GM18858 (cell line): ENCODE data around the gene NF1.
"Not testable (repeated sequence)": the region's sequence is repeated elsewhere in the genome, so short reads cannot be mapped to it uniquely, and the experiment has no call there.

ENCODE experiments used
- ATAC-seq: cut with Tn5 transposase; IDR thresholded peaks from one replicate; pipeline ENCODE4 v1.9.1; 2021; ENCODE audit not compliant: unreplicated experiment

Gene NF1

DNA sequence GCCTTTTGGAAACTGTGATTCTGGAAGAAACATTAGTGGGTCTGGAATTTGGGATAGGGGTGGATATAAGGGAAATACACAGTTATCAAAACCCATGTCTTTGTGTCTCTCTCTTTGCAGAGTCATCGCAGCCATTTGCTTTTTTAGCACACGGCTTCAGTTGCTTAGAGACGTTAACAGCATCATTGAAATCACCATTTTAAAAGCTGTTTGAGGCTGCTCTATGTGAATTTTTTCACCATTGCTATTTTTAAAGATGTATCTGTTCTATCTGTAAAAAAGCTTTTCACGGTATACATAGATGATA is 155.0 kb downstream of the NF1 start:
- no peak for ATAC-seq

DNA sequence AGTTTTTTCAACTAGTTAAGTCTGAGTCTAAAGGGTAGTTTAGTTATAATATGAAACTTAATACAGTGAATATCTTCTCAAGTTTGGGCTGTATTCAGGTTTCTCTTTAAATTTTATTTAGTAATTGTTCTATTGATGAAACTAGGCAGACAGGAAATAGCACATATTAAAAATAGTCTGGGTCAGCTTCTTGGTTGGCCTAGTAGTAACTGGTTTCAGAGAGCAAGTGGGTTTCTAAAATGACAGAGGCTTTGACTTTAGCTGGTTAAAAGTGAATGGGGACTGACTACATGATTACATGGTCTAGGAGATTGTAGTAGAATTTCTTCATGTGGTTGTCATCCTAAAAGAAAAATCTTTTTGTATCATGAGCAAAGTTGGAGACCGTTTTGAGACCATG is 155.5 kb downstream of the NF1 start:
- ATAC-seq, result no peak

DNA sequence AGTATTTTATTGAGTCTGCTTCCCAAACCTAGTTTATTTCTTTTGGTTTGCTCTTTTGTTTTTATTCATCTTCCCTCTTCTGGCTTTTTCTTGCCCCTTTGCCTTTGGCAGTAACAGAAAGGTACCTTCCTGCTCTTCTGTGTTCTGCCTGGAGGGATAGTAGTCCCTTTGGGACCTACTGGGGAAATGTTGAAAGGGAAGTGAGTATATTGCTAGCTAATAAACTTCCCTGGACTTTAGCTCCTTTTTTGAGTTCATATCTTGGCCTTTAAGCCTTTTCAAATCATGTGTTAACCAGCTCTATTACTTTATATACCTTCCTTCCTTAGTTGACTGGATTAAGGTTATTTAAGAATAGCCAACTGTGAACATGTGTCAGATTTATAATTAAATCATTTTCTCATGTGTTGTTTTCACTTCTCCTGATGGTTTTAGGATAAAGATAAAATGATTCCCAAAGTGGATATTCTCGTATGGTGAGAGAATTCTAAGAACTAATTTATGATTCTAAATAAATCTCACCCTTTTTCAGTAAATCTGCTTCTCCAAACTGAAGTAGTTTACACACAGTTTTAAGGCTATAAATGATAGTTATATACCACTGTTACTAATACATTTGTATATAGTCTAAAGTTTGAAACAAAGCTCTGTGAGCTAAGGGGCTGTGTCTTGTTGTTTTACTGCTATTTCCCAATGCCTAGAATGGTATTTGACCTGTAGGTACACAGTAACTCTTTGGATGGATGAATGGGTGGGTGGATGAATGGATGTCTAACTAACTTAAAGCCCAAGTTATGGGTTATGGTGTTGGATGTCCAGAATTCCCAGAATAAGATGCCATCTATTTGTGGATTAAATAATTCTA is 156.6 kb downstream of the NF1 start:
- no peak for ATAC-seq

DNA sequence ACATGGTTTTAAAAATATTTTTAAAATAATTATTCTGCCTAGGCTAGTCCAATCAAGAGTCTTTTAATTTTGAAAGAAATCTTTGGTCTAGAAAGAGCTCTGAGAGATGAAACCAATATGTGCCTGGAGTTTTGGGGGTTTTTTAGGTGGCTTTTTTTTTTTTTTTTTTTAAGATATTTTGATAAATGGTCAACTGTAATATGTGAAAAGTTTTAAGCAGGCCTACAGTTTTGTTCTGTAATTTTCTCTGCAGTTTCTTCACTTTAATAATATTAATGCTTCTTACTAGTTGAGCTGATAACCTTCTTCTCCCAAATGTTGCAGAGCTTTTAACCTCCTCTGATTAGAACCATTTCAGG is 157.2 kb downstream of the NF1 start:
- ATAC-seq, result no peak

DNA sequence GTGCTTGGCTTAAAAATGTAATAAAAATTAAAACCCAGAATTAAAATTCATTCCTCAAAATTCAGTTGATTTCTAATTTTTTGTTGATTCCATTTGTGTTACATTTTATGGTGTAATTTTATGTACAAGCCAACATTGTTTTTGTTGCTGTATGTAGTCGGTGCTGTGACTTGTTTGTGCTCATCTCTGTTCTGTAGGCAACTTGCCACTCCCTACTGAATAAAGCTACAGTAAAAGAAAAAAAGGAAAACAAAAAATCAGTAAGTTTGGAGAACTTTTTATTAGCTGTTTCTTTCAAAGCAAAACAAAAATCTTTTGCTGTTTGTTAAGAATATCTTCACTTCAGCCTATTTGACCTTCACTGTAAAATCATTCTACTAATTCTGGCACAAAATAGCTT is 158.0 kb downstream of the NF1 start:
- no peak for ATAC-seq

DNA sequence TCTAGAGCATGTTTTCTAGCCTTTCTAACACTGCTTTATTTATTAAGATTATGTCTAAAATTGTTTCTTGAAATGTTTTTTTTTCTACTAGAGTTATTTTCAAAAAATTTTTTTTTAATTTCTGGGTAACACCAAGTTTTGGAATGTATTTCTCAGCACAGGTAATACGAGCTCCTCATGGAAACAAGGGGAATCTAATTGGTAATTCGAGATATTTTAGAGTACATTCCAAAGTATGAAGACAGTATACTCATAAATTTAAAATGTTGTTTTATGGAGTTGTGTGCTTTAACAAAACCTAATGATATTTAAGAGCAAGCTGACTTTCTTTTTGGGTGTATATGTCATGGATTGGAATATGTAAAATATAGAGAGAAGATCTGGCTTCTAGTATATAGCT is 159.9 kb downstream of the NF1 start:
- ATAC-seq, result no peak

DNA sequence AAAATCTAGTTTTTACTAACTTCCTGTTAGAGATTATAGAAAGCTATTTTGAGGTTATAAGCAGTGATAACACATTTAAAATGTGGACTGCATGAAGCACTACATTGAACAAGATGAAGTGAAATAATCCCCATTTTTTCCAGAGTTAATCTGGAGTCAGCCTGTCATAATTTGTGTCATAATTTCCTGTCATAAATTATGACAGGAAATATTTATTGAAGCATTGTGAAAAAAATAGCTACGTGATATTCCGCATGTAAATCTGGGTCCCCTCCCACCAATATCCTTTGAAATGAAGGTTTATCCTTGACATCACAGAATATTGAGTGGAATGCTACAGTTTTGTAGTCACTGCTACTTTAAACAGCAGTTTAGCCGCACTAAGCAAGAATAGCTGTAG is 162.2 kb downstream of the NF1 start:
- no peak for ATAC-seq

DNA sequence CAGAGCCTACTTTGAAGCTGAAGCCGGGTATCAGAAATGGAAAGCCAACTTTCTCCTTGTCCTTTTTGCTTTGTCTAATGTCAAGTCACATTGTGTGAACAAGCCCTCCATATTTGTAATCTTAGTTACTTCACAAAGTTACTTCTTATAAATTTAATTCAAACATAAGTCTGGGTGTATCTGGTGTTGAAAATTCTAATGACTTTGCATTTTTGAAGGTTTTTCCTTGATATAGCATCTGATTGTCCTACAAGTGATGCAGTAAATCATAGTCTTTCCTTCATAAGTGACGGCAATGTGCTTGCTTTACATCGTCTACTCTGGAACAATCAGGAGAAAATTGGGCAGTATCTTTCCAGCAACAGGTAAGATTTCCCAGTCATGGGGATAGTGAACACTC is 165.4 kb downstream of the NF1 start:
- ATAC-seq, result no peak

DNA sequence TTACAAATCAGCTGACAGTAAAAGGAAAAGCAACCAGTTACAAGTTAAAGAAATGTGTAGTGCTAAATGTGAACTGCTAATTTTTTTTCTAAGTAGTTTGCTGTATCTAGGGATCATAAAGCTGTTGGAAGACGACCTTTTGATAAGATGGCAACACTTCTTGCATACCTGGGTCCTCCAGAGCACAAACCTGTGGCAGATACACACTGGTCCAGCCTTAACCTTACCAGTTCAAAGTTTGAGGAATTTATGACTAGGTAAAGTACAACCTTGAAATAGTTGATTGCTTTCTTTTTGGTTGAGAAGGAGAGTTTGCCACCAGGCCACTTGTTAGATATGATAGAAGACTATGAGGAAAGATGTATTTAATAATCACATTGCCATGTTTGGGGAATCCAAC is 166.8 kb downstream of the NF1 start:
- no peak for ATAC-seq

DNA sequence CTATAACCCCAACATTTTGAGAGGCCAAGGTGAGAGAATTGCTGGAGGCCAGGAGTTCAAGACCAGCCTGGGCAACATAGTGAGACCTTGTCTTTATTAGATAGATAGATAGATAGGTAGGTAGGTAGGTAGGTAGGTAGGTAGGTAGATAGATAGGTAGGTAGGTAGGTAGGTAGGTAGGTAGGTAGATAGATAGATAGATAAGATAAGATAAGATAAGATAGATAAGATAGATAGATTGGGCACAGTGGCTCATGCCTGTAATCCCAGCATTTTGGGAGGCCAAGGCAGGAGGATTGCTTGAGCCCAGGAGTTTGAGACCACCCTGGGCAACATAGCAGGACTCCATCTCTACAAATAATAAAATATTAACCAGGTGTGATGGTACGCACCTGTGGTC is 168.1 kb downstream of the NF1 start:
- ATAC-seq, result not testable (repeated sequence)

DNA sequence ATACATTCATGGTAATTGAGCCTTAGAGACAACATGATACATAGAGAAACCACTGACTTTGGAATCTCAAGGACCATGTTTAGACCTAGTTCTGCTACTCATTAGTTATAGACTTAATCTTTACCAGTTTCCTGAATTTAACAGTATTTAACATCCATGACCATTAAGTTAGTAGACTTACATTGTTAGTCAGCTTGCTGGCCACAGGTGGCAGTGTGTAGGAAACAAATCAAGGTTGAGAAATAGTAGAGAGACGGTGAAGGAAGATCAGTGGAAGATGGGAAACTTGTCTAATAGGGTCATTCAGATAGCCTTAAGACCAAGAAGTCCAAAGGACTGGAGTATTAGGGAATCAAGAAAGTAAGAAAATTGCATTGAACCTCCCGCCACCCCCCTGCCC is 171.3 kb downstream of the NF1 start:
- no peak for ATAC-seq

DNA sequence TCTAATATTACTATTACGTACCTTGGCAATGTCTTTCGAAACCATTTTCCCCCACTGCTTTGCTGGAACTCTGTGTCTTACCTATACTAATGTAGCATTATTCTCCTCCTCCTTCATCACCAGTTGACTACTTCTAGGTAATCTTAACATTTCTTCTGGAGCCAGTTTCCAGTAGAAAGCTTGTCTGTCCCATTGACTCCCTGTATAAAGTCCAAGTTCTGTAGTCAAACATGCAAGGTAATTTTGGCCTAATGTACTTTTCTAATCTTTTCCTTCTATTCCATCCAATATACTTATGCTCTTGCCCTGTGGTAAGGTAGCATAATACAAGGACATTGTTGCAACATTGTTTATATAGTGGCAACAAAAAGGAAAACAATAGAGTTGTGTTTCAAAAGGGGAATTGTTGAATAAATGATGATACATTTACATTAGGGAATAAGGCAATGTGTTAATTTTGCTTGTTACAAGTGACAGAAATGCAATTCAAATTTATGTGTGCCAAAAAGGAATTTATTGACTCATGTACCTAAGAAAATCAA is 174.3 kb downstream of the NF1 start:
- no peak for ATAC-seq

DNA sequence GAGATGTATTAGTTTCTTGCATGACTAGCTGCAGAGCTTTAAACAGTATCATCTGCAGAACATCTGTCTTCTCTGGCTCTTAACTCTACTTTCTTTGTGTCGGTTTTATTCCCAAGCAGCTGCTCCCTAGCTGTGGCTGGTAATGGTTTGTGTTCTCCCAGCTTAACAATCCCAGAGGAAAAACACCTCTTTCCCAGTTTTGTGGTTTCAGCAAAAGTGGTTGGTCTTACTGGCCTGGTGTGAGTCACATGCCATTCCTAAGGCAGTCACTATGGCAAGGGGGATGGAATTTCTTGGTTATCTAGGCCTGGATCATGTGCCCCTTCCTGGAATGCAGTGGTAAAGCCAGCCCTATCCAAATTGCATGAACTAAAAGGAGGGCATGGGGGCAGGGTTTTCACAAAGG is 174.8 kb downstream of the NF1 start:
- no peak for ATAC-seq

DNA sequence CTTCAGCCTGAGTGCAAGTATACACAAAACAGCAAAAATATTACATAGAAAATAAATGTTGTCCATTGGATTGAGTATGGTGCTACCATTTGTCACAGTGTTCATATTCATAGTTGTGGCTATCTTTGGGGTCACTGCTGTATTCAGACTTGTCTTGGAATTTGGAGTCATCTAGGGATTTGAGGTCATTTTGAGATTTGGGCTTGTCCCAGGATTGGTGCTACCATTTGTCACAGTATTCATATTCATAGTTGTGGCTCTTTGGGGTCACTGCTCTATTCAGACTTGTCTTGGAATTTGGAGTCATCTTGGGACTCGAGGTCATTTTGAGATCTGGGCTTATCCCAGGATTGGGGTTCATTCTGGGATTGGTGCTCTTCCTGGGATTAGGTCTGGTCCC is 177.5 kb downstream of the NF1 start:
- ATAC-seq, result no peak

DNA sequence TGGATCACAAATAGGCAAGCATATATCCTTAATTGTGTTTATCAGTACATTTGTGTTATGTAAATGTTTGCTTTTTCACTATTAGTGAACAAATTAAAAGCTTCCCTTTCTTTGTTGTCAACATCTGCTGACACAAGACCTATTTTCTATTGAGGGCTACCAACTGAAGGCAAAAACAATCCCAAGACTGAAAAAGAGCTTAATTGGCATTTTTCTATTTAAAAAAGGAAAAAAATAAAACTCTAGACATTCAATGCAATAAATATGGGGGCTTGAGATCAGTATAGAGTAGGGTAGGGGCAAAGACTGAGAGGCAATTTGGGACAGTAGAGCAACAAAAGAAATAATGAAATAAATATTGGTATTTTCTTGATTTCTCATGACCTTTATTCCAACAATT is 178.0 kb downstream of the NF1 start:
- ATAC-seq, result no peak

DNA sequence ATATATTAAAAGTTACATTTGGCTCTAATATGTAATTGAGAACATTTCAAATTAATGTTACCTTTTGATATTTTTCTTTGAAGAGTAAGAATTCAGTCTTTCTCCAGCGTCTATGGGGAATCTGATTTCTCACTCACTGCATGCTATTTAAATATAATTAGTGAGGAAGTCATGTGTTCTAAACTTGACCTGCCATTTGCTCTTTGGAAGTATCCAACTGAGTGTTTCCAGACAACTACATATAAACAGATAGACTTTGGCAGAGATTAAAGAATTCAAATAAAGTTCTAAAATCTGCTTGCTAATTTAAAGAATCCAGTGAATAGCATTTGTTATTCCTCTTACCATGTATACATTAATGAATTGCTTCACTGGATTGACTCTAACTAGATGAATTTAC is 178.7 kb downstream of the NF1 start:
- ATAC-seq, result no peak

DNA sequence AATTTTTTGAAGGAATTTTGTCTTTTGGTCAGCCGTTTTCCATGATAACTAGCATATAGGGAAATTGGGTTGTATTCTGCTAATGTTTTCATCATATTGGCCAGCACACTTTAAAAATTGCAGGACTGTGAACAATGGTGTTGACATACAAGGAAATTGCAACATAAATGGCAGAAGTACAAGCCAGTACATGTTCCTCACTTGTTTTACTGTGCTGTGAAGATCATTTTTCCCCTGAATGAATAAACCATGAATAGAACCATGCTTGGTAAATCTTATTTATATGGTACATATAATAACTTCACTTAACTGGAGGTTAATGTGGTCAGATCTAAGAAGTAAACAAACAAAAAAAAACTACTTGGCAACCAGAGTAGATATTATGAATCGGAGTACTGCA is 179.5 kb downstream of the NF1 start:
- ATAC-seq, result no peak

DNA sequence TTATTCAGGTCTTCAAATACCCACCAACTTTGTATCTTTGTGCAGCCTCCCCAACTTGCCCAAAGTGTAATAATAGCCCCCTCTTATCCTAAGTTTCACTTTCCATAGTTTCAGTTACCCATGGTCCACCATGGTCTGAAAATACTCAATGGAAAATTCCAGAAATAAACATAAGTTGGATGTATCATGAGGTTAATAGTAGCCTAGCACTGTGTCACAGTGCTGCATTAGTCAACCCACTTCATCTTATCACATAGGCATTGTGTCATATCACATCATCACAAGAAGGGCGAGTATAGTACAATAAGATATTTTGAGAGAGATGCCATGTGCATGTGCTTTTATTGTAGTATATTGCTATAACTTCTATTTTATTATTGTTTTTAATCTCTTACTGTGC is 180.3 kb downstream of the NF1 start:
- ATAC-seq, result no peak

DNA sequence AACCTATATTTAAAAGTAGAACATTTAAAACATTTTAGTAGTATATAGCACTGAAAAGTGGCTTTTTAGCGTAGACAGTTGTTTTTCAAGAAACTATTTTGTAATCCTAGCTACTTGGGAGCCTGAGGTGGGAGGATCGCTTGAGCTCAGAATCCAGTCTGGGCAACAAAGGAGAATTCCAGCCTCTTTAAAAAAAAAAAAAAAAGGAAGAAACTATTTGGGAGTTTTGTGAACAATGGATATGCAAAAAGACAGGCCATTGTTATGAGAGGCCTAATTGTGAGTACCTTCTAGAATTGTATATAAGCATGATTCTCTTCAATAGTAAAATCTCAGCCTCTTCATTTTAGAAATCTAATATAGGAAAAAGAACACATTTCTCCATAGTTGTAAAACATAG is 184.6 kb downstream of the NF1 start:
- ATAC-seq, result no peak

DNA sequence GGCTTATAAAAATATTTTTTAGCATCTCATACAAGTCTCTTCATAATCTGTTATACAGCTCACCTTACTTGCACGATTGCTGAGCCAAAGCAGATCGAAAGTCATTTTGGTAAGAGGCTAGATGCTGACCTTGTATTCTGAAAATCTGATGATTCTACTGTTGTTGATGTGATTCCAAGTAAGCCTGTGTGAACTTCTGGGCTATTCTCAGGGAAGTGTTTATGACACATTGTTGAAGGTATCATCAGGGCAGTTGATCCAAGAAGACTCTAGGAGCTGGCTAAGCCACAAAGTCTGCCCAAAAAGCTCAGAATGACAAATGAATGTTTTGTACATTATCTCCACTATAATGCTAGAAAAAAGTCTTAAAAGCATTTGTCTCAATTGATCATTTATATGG is 186.3 kb downstream of the NF1 start:
- no peak for ATAC-seq

DNA sequence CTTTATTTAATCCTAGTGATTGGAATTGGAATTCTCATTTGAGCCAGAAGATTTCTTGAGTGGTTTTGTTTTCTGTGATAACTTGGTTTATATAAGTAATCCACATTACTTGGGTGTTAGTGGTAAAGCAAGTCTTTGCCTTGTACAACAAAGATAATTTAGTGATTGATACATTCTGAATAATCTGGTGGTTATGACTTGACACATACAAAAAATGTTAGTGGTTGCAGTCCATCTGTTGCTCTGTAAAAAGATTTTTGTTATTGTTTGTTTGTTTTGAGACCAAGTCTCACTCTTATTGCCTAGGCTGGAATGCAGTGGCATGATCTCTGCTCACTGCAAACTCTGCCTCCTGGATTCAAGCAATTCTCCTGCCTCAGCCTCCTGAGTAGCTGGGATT is 189.1 kb downstream of the NF1 start:
- ATAC-seq, result no peak

DNA sequence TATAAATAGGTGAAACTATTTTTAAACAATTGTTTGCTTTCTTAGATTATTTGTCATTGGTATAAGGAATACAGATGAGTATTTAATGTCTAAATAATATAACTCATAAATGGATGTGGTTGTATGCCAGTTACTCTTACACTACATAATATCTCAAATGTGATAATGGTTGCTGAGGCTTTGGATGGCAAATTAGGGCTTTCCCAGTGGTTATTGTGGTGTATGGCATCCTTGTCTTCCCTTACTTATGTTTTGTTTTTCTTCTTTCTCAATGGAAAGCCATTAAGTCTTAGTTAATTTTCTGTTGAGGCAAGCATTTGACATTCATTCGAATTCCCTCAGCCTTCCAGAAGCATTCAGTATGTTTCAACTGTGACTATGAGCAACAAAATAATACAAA is 191.8 kb downstream of the NF1 start:
- no peak for ATAC-seq

DNA sequence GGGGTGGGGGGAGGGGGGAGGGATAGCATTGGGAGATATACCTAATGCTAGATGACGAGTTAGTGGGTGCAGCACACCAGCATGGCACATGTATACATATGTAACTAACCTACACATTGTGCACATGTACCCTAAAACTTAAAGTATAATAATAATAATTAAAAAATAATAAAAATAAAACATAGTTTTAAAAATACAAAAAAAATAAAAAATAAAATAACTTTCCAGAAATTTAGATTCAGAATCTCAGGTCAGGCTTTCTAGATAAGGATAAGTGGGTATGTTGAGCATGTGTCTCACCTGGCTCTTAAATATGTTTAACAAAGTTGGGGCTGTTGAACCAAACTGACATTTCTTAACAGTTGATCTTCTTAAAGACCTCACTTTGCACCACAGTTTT is 193.2 kb downstream of the NF1 start:
- ATAC-seq, result not testable (repeated sequence)
